ENCODE data around the gene TIMM9.

The TIMM9 gene

DNA sequence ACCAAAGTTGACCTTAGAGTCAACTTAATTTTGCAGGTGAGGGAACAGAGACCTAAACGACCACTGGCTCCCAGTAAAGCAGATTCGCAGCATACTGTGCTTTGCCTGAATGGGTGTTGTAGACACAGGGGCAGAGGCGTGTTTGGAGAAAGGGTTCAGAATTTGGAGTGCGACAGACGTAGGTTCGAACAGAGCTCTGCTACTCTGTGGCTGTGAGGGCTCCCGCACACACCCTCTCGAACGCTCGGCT is 31.8 kb downstream of the TIMM9 start:
- H3K27ac ChIP-seq: no peak overlapping the region
- TF ChIP-seq, protein P1, sequence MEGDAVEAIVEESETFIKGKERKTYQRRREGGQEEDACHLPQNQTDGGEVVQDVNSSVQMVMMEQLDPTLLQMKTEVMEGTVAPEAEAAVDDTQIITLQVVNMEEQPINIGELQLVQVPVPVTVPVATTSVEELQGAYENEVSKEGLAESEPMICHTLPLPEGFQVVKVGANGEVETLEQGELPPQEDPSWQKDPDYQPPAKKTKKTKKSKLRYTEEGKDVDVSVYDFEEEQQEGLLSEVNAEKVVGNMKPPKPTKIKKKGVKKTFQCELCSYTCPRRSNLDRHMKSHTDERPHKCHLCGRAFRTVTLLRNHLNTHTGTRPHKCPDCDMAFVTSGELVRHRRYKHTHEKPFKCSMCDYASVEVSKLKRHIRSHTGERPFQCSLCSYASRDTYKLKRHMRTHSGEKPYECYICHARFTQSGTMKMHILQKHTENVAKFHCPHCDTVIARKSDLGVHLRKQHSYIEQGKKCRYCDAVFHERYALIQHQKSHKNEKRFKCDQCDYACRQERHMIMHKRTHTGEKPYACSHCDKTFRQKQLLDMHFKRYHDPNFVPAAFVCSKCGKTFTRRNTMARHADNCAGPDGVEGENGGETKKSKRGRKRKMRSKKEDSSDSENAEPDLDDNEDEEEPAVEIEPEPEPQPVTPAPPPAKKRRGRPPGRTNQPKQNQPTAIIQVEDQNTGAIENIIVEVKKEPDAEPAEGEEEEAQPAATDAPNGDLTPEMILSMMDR (conservative IDR thresholded peaks at IDR 0.05; ENCODE audit: low read depth): no peak
- ChIA-PET CTCF (interaction anchor here (0.6 to 1.5 kb wide), 7 partner anchors 9 to 36 kb away, joined by 3 to 6 read pairs (median 3); partner anchors contain the start of genes KIAA0586 and TIMM9), POLR2A (ENCODE audit: low non-redundant PET) (no interaction called here)
- DNase-seq (ENCODE audit: low spot score): no peak

DNA sequence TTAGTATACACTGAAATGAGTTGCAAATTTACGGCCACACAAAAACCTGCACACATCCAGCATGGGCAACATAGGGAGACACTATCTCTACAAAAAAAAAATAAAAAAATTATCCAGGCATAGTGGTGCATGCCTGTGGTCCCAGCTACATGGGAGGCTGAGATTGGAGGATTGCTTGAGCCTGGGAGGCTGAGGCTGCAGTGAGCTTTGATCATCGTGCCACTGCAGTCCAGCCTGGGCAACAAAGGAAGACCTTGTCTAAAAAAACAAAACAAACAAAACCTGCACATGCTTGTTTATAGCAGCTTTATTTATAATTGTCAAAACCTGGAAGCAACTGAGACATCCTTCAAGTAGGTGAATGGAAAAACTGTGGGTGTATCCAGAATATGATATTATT is 36.5 kb downstream of the TIMM9 start:
- ChIA-PET CTCF (interaction anchor here (0.7 kb wide), 1 partner anchor 27 kb away, joined by 4 read pairs; no protein-coding TSS in a partner anchor), POLR2A (ENCODE audit: low non-redundant PET) (no interaction called here)
- no peak overlapping the region for H3K27ac ChIP-seq
- no peak for DNase-seq (ENCODE audit: low spot score)
- TF ChIP-seq, protein P1 (conservative IDR thresholded peaks at IDR 0.05; ENCODE audit: low read depth): no peak

GRCh38 chr14:58376791-58377190 is 50.5 kb downstream of the TIMM9 start:
- H3K27ac ChIP-seq: no peak overlapping the region
- ChIA-PET POLR2A (ENCODE audit: low non-redundant PET) (no interaction called here), CTCF (no interaction called here)
- TF ChIP-seq, protein P1 (conservative IDR thresholded peaks at IDR 0.05; ENCODE audit: low read depth): no peak
- no peak for DNase-seq (ENCODE audit: low spot score)

DNA sequence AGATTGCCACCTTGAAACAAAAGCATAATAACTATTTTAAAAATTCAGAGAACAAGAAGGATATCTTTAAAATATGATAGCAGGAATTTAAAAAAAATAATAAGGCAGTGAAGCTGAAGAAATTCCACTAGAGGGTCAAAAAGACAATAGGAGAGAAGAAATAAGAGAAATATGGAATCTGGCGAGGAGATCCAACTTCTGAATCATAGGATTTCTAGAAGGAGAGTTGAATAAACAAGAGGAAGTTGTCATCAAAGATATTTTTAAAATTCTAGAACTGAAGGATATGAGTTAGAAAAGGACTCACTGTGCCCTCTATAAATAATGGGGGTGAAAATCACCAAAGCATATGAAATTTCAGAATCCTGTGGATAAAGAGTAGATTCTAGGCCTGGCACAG is 58.4 kb downstream of the TIMM9 start:
- ChIA-PET CTCF (interaction anchor here (0.7 kb wide), 1 partner anchor 254 kb away, joined by 4 read pairs; no protein-coding TSS in a partner anchor), POLR2A (ENCODE audit: low non-redundant PET) (no interaction called here)
- TF ChIP-seq, protein P1 (conservative IDR thresholded peaks at IDR 0.05; ENCODE audit: low read depth): no peak
- H3K27ac ChIP-seq: no peak overlapping the region
- DNase-seq (ENCODE audit: low spot score): no peak

- H3K27ac ChIP-seq: no peak overlapping the region
- TF ChIP-seq, protein P1 (conservative IDR thresholded peaks at IDR 0.05; ENCODE audit: low read depth): no peak
- POLR2A ChIA-PET (ENCODE audit: low non-redundant PET): no interaction called here
- CTCF ChIA-PET: no interaction called here
- DNase-seq (ENCODE audit: low spot score): no peak
Measured at GRCh38 chr14:58367296-58367695, 60.0 kb downstream of the TIMM9 start.

DNA sequence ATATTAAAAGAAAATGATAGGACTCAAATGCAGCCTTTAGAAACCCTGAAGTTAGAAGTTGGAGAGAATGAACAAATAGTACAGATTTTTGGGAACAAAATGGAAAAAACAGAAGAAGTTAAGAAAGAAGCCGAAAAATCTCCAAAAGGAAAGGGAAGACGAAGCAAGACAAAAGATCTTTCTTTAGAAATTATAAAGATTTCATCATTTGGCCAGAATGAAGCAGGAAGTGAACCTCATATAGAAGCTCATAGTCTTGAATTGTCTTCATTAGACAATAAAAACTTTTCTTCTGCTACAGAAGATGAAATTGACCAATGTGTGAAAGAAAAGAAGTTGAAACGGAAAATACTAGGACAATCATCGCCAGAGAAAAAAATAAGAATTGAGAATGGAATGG is 63.0 kb downstream of the TIMM9 start:
- CTCF ChIA-PET: interaction anchor here (0.6 to 1.0 kb wide), 3 partner anchors 12 to 38 kb away, joined by 3 to 4 read pairs (median 4); no protein-coding TSS in a partner anchor

More for the DNA sequence above, 63.0 kb downstream of the TIMM9 start:
- TF ChIP-seq, protein P1 (conservative IDR thresholded peaks at IDR 0.05; ENCODE audit: low read depth): no peak
- no peak overlapping the region for H3K27ac ChIP-seq
- no peak for DNase-seq (ENCODE audit: low spot score)
- POLR2A ChIA-PET (ENCODE audit: low non-redundant PET): no interaction called here

All from RWPE1 (cell line).